Fibroblast of skin of right biceps (primary cell): ENCODE measurements around the gene TNS1.

Experiments
- DNase-seq: peaks from one replicate; pipeline ENCODE4 v3.0.0-alpha.2; 2013

Gene TNS1

GRCh38 chr2:217909156-217909820 is 93.5 kb downstream of the TNS1 start:
- no peak for DNase-seq

GRCh38 chr2:217908544-217908943 is 94.3 kb downstream of the TNS1 start:
- DNase-seq, result no peak

- no peak for DNase-seq
Measured at GRCh38 chr2:217907266-217907665, 95.5 kb downstream of the TNS1 start.

- DNase-seq, result no peak
Measured at GRCh38 chr2:217906798-217907197, 96.0 kb downstream of the TNS1 start.

GRCh38 chr2:217905896-217906295 is 96.9 kb downstream of the TNS1 start:
- no peak for DNase-seq

GRCh38 chr2:217905395-217905794 is 97.4 kb downstream of the TNS1 start:
- no peak for DNase-seq

- DNase-seq, result no peak
Measured at GRCh38 chr2:217904614-217904965, 98.2 kb downstream of the TNS1 start.

- DNase-seq, result peak; percentile 67
Measured at GRCh38 chr2:217903859-217904613, 98.8 kb downstream of the TNS1 start.

GRCh38 chr2:217903142-217903858 is 99.5 kb downstream of the TNS1 start:
- no peak for DNase-seq

- DNase-seq, result peak; percentile 61
Measured at GRCh38 chr2:217902379-217903141, 100.2 kb downstream of the TNS1 start.

- DNase-seq, result peak; percentile 88
Measured at GRCh38 chr2:217901835-217902378, 100.9 kb downstream of the TNS1 start.

GRCh38 chr2:217901400-217901799 is 101.4 kb downstream of the TNS1 start:
- no peak for DNase-seq

GRCh38 chr2:217900780-217901360 is 101.9 kb downstream of the TNS1 start:
- DNase-seq, result no peak

- no peak for DNase-seq
Measured at GRCh38 chr2:217900010-217900779, 102.6 kb downstream of the TNS1 start.

- DNase-seq, result peak; percentile 84
Measured at GRCh38 chr2:217899231-217900009, 103.4 kb downstream of the TNS1 start.

GRCh38 chr2:217897816-217898806 is 104.7 kb downstream of the TNS1 start:
- no peak for DNase-seq

- DNase-seq, result no peak
Measured at GRCh38 chr2:217897091-217897715, 105.6 kb downstream of the TNS1 start.

GRCh38 chr2:217895070-217895635 is 107.6 kb downstream of the TNS1 start:
- DNase-seq, result no peak

GRCh38 chr2:217893440-217893839 is 109.4 kb downstream of the TNS1 start:
- DNase-seq, result no peak
